NCI-H82 treated with DMSO at 0.1 percent for 48 hours (cell line): ENCODE data around the gene SLFN12.
"Not testable (repeated sequence)": the region's sequence is repeated elsewhere in the genome, so short reads cannot be mapped to it uniquely, and the experiment has no call there.

Source experiments
- DNase-seq: peaks from one replicate; lab custom pipeline; 2025; ENCODE audit not compliant: unreplicated experiment; lab: John Stamatoyannopoulos, UW

SLFN12 gene

DNA sequence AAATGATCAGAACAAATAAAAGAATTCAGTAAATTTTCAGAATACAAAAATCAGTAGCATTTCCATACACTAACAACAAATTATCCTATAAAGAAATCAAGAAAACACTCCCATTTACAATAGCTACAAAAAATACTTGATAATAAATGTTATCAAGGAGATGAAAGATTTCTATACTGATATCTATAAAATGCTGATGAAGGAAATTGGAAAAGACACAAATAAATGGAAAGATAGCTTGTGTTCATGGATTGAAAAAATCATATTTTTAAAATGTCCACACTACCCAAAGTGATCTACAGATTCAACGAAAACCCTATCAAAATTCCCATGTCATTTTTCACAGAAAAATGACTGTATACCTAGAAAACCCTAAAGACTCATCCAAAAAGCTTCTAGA lies 18.1 kb downstream of the SLFN12 start:
- no peak for DNase-seq

GRCh38 chr17:35407531-35407930 lies 24.8 kb downstream of the SLFN12 start:
- no peak for DNase-seq

- no peak for DNase-seq
Observed at GRCh38 chr17:35406568-35406967, 25.7 kb downstream of the SLFN12 start.

DNA sequence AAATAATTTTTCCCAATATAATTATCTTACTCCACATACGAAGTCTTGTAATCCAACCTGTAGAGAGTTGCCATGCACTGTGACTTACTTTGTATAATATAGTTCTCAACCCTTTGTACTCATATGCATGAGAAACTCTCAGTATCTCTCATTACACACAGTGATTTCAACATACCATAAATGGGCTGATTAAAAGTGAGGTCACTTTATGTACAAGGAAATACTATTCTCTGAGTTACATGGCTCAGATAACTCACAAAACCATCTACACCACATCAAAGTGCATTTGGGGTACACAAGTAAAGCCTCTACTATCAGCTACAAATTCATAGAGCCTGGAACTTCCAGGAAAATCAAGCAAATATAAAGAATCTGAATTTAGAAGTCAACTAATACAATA lies 27.9 kb downstream of the SLFN12 start:
- no peak for DNase-seq

DNA sequence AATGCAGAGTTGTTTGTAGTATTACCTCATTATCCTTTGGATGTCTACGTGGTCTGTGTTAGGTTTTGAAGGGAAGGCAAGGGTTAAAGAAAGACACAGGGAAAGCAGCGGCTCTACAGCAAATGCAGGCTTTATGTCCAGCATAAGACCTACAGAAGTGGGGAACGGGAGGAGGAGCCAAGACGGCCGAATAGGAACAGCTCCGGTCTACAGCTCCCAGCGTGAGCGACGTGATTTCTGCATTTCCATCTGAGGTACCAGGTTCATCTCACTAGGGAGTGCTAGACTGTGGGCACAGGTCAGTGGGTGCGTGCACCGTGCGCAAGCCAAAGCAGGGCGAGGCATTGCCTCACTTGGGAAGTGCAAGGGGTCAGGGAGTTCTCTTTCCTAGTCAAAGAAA lies 38.5 kb downstream of the SLFN12 start:
- DNase-seq = not testable (repeated sequence)

DNA sequence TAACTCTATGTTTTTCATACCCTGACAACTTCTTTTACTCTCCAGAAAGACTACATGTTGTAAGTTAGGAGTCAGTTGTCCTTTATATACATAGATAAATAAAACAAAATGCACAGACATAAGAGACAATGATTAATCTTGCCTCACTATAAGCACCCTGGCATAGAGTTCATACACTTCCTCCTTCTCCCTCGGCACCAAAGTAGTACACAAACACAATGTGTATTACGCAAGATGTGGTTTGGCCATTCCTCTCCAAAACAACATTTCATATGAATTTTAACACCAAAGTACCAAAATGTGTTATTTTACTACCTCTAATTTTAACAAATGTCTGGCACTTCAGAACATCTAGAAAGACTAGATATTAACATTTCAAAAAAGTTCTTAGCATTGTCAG lies 41.6 kb downstream of the SLFN12 start:
- DNase-seq = no peak

GRCh38 chr17:35390156-35390555 lies 42.1 kb downstream of the SLFN12 start:
- no peak for DNase-seq

DNA sequence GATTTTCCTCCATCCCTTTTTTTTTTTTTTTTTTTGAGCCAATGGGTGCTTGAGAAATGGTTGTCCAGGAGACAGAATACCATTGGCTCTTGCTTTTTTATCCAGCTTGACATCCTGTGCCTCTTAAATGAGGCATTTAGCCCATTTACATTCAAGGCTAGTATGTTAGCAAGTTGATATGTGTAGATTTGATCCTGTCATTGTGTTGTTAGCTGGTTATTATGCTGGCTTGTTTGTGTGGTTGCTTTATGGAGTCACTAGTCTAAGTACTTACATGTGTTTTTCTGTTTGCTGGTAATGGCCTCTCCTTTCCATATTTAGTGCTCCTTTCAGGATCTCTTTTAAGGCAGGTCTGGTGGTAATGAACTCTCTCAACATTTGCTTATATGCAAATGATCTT lies 44.8 kb downstream of the SLFN12 start:
- DNase-seq = no peak

DNA sequence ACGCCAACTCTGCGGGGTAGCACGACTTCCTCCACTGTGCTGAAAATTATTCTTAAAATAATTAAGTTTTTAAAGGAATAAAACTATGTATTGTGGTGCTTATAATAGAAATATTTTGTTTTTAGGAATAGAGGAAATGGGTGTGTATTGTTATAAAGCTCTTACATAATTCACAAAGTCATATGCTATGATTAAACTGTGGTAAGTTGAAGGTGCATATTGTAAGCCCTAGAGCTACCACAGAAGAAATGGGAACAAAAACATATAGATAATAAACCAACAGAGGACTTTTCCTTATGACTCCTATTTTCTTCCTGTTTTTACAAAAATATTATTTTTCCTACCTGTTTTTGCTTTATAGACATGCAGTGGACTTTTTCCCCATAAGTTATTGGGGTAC lies 54.6 kb downstream of the SLFN12 start:
- DNase-seq = no peak

DNA sequence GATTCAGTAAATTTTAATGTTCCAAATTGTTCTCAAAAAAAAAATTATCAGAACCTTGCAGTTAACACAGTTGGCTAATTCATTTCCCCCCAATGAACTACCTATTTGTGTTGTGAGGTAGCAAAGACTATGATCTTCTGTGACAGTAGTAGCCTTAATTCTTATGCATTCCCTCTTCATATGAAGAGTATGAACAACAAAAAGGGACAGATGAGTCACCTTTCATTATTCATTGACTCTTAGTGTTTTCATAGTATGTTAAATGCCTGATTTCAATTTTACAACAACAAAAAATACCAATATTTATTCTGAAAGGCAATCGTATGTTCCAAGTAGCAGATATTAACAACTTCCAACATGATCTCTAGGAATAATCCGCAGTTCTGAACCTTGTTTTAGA lies 55.2 kb downstream of the SLFN12 start:
- no peak for DNase-seq

DNA sequence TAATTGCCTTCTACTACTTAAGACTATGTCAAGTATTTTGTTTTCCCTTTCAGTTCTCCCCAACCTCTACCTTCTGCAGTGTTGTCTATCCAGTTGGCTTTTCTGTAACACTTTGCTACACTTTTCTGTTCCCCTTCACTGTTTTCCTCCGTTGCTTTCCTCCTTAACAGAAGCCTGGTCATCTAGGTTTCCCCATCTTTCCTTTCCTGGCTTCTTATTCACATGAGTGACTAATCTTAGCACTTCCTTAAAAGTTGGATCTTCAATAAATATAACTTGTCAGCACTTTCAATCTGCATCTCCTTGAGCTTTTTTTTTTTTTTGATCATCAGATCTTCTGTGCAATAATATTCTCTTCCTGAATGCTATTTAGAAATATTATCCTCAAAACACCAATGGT lies 56.1 kb downstream of the SLFN12 start:
- no peak for DNase-seq

- DNase-seq = no peak
Observed at GRCh38 chr17:35374766-35375344, 57.4 kb downstream of the SLFN12 start.

DNA sequence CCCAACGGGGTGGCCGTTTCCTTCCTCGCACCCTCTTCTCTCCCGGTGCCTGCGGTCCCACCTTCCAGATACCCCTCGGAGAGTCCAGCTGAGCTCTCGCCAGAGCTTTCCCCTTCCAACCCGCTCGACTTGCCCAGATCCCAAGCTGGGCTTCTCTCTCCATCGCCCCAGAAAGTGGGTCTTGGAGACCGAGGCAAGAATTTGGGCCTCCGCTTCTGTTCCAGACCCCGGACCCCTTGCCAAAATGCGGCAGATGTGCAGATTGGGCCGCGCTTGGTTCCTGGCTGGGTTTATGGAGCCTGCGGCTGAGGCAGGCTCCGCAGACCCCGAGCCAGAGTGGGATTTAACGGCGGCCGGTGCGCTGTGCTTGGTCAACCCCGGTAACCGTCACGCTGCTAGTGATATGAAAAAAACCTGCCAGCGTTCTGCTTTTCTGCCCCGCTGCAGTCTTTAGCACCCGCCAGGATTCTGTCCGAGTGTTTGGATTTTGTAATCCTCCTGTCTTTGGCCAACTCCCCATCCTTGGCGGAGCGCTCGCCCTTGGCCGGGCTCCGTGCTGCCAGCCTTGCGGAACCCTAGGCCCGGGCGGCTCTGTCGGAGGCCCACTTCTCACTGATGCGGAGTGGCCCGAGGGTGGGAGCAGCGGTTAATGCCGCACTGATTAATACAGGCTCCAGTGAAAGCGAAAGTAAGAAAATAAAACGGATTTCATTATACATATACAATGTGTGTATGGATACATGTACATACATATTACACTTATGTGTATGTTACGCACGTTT lies 58.1 kb downstream of the SLFN12 start:
- no peak for DNase-seq

DNA sequence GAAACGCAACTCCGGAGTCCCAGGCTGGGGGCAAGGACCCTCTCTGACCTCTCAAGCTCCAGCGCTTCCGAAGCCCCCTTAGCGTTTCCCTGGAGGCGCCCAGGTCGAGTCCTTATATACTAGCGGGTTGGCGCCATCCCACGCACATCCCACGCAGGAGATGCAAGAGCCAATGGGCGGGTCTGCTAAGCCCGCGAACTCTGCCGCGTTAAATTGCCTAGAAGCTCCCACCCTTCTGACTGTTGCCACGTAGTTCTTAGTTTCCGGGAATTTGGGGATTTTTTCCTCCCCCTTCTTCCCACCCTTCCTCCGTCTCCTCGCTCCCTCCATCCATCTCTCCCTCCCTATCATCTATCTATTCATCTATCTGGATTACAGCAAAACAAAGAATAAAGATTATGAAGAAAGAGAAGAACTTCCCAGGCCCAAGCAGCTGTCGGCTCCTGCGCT lies 58.7 kb downstream of the SLFN12 start, which contains the start of gene SLFN11:
Gene SLFN11, minus strand, starts transcription at position 88 of the 450 bp plus-strand sequence. CDS start 9,814 bp downstream, outside the sequence.
- no peak for DNase-seq

- no peak for DNase-seq
Observed at GRCh38 chr17:35372846-35373533, 59.3 kb downstream of the SLFN12 start.

- DNase-seq = no peak
Observed at GRCh38 chr17:35371934-35372333, 60.4 kb downstream of the SLFN12 start.

DNA sequence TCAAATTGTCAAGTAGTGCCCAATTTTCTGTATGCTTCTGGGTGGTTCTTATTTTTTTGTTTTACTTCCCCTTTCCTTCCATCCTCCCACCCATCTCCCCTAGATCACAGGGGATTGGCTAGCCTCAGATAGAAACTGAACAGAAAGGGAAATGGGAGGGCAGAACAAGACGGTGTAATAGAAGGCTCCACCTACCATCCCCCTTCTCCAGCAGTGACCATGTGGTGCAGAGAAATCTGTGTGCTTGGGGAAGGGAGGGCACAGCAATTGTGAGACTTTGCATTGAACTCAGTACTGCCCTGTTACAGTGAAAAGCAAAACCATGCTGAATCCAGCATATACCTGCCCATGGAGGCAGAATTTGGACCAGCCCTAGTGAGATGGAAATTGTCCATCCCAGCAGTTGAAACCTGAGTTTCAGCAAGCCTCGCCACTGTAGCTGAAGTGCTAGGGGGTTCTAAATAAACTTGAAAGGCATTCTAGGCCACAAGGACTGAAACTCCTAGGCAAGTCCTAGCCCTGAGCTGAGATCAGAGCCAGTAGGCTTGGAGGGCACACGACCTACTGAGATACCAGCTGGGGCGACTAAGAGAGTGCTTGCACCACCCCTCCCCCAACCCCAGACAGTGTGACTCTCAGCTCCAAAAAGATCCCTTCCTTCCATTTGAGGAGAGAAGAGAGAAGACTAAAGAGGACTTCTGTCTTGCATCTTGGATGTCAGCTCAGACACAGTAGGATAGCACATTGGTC lies 64.0 kb downstream of the SLFN12 start:
- no peak for DNase-seq

DNA sequence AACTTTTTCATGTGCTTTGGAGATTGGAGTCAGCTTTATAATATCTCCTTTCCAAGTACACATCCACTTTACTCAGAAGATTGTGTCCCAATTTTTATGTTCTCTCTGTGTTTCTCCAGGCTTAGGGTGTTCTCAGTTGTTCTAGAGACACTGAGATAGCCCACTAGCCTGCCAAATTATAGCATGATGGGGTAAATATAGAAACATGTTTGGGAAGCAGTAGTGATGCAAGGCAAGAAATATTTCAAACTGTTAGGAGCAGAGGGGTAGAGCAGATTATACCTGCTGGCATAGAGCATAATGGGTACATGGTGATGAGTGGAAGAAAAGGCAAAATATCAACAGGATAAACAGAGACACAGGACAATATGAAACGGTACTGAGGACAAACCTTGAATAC lies 71.3 kb downstream of the SLFN12 start:
- DNase-seq = no peak
